ENCODE results near the gene LRRC70.

- TF ChIP-seq CTCF (IDR thresholded peaks at IDR 0.05; ENCODE audit: insufficient read depth, low read depth, low read length): no peak
- no peak for TF ChIP-seq EZH2 (IDR thresholded peaks at IDR 0.05; ENCODE audit: insufficient read depth, low read length)
Observed at GRCh38 chr5:62589504-62589903, 10.9 kb downstream of the LRRC70 start.
